Measurements from ENCODE around the gene TMCO4.

Gene TMCO4

DNA sequence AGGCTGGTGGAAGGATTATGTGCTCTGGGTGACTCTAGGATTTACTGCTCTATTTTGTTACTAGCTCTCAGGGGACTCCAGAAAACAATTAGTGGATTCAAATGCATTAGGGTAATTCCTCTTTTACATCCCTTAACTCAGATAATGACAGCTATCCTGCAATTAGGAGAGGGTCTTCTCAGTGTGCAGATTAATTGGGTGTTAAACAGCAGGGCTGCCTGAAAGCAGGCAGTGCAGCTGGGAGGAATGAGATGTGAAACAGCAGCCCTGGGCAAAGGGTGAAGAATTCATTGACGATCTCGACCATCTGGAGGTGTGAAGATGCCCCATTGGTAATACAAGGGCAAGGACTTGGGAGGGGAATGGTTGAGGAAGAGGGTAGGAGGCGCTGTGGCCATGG lies 68.9 kb downstream of the TMCO4 start:
- no peak for TF ChIP-seq EZH2phosphoT487 (IDR thresholded peaks at IDR 0.05; ENCODE audit: low read depth)
- TF ChIP-seq CTCF (IDR thresholded peaks at IDR 0.05; ENCODE audit: low read depth, low read length), result no peak
- Histone ChIP-seq H3K27me3 (ENCODE audit: low read depth, low read length) (no peaks in the 10 kb centered on the region), H3K4me1 (ENCODE audit: low read length) (no peaks in the 10 kb centered on the region), H2AFZ (ENCODE audit: low read depth, low read length) (no peak overlapping the region), H3K79me2 (ENCODE audit: low read length) (no peaks in the 10 kb centered on the region), H3K27ac (ENCODE audit: low read length) (no peak overlapping the region), H3K9ac (ENCODE audit: low read length) (no peak overlapping the region), H3K9me3 (ENCODE audit: insufficient read depth, low read length) (no peaks in the 10 kb centered on the region), H3K4me2 (ENCODE audit: low read length) (no peak overlapping the region), H3K36me3 (replicated peaks; ENCODE audit: low read depth, low read length) (peaks cover 6% of the 10 kb centered on the region), H4K20me1 (ENCODE audit: insufficient read depth, low read length) (no peaks in the 10 kb centered on the region), H3K4me3 (ENCODE audit: low read length) (no peak overlapping the region)

DNA sequence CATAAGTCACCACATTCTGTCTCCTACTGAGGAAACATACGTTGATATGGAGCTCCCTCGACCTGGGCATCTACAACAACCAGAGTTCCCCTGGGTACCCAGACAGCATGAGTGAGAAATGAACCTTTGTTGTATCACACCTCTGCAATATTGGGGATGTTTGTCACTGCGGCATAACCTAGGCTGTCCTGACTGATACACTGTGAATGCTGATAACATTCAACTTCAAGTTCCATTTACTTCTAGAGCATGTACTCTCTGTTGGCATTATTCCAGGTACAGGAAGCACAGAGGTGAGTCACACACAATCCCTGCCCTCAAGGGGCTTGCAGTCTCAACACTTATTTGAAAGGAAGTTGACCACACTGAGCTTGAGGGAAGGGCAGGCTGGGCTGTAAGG lies 69.5 kb downstream of the TMCO4 start:
- no peaks in the 10 kb centered on the region for H3K79me2 ChIP-seq (ENCODE audit: low read length)
- H3K4me1 ChIP-seq (ENCODE audit: low read length), result no peaks in the 10 kb centered on the region
- H3K27ac ChIP-seq (ENCODE audit: low read length), result no peak overlapping the region
- H3K9me3 ChIP-seq (ENCODE audit: insufficient read depth, low read length), result no peaks in the 10 kb centered on the region
- H3K36me3 ChIP-seq (replicated peaks; ENCODE audit: low read depth, low read length), result peaks cover 6% of the 10 kb centered on the region
- no peak overlapping the region for H3K4me2 ChIP-seq (ENCODE audit: low read length)
- H3K27me3 ChIP-seq (ENCODE audit: low read depth, low read length), result no peaks in the 10 kb centered on the region
- TF ChIP-seq EZH2phosphoT487 (IDR thresholded peaks at IDR 0.05; ENCODE audit: low read depth) (no peak), CTCF (IDR thresholded peaks at IDR 0.05; ENCODE audit: low read depth, low read length) (no peak)
- no peak overlapping the region for H2AFZ ChIP-seq (ENCODE audit: low read depth, low read length)
- no peak overlapping the region for H3K9ac ChIP-seq (ENCODE audit: low read length)
- no peaks in the 10 kb centered on the region for H4K20me1 ChIP-seq (ENCODE audit: insufficient read depth, low read length)
- no peak overlapping the region for H3K4me3 ChIP-seq (ENCODE audit: low read length)

DNA sequence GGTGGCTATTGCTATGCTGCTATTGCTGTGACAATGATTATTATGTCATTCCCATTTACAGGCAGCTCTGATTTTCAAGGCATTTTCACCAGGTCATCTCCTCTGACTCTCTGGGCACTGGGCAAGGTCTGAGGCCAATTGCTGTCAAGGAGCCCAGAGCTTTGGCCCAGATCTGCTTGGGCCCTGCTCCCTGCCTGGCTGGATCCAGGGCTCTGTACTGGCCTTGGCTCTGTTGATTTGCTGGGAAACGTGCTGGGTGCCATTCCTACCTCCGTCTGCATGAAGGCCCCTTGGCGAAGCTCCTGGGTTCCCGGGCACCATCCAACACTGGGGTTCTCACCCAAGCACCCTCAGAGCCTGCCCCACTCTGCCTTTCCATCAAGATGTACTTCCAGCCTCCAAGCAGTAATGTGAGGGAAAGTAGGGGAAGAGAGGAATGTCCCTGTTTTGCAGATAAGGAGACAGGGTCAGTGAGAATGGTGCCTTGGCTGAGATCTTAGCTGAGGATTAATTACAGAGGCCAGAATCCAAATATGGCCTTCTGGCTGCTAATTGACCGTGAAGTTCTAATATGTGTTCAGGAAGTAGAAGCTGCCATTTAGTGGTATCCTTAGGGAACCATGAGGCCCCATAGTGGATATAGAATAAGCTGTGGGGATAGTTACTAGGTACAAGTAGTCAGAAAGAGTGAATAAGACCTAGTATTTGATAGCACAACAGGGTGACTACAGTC lies 71.1 kb downstream of the TMCO4 start:
- Histone ChIP-seq H4K20me1 (ENCODE audit: insufficient read depth, low read length) (no peaks in the 10 kb centered on the region), H3K9me3 (ENCODE audit: insufficient read depth, low read length) (no peaks in the 10 kb centered on the region), H3K4me1 (ENCODE audit: low read length) (no peaks in the 10 kb centered on the region), H3K4me3 (ENCODE audit: low read length) (no peak overlapping the region), H3K36me3 (replicated peaks; ENCODE audit: low read depth, low read length) (peaks cover 6% of the 10 kb centered on the region), H3K27me3 (ENCODE audit: low read depth, low read length) (no peaks in the 10 kb centered on the region), H2AFZ (ENCODE audit: low read depth, low read length) (no peak overlapping the region), H3K27ac (ENCODE audit: low read length) (no peak overlapping the region), H3K9ac (ENCODE audit: low read length) (no peak overlapping the region), H3K79me2 (ENCODE audit: low read length) (no peaks in the 10 kb centered on the region), H3K4me2 (ENCODE audit: low read length) (no peak overlapping the region)
- TF ChIP-seq EZH2phosphoT487 (IDR thresholded peaks at IDR 0.05; ENCODE audit: low read depth) (no peak), CTCF (IDR thresholded peaks at IDR 0.05; ENCODE audit: low read depth, low read length) (no peak)

- no peaks in the 10 kb centered on the region for H3K27me3 ChIP-seq (ENCODE audit: low read depth, low read length)
- no peaks in the 10 kb centered on the region for H3K9me3 ChIP-seq (ENCODE audit: insufficient read depth, low read length)
- no peak overlapping the region for H3K4me3 ChIP-seq (ENCODE audit: low read length)
- TF ChIP-seq EZH2phosphoT487 (IDR thresholded peaks at IDR 0.05; ENCODE audit: low read depth), result no peak
- TF ChIP-seq CTCF (IDR thresholded peaks at IDR 0.05; ENCODE audit: low read depth, low read length), result no peak
- no peak overlapping the region for H3K27ac ChIP-seq (ENCODE audit: low read length)
- 0 out of 2 replicates have a peak, but pooled peaks cover 4% of the 10 kb centered on the region for H3K4me1 ChIP-seq (ENCODE audit: low read length)
- H3K4me2 ChIP-seq (ENCODE audit: low read length), result no peak overlapping the region
- H3K9ac ChIP-seq (ENCODE audit: low read length), result no peak overlapping the region
- H4K20me1 ChIP-seq (ENCODE audit: insufficient read depth, low read length), result no peaks in the 10 kb centered on the region
- H3K79me2 ChIP-seq (ENCODE audit: low read length), result no peaks in the 10 kb centered on the region
- H2AFZ ChIP-seq (ENCODE audit: low read depth, low read length), result no peak overlapping the region
- peaks cover 6% of the 10 kb centered on the region for H3K36me3 ChIP-seq (replicated peaks; ENCODE audit: low read depth, low read length)
These were observed 74.1 kb downstream of the TMCO4 start for GRCh38 chr1:19725606-19726005.
